GM18868 (cell line): ENCODE data around the gene C1QTNF9.
A peak's percentile ranks its signal among the peaks of the same experiment; 100 is the strongest.
"Not testable (repeated sequence)": the region's sequence is repeated elsewhere in the genome, so short reads cannot be mapped to it uniquely, and the experiment has no call there.

Experiments
- ATAC-seq: cut with Tn5 transposase; IDR thresholded peaks from one replicate; pipeline ENCODE4 v1.9.1; 2021; ENCODE audit warnings: mild to moderate bottlenecking, moderate library complexity; ENCODE audit not compliant: unreplicated experiment

The C1QTNF9 gene

GRCh38 chr13:24309300-24309699, at the start of gene C1QTNF9:
C1QTNF9 (plus strand) TSS chr13:24309580; CDS start chr13:24316004, 6,424 bp downstream.
- not testable (repeated sequence) for ATAC-seq

DNA sequence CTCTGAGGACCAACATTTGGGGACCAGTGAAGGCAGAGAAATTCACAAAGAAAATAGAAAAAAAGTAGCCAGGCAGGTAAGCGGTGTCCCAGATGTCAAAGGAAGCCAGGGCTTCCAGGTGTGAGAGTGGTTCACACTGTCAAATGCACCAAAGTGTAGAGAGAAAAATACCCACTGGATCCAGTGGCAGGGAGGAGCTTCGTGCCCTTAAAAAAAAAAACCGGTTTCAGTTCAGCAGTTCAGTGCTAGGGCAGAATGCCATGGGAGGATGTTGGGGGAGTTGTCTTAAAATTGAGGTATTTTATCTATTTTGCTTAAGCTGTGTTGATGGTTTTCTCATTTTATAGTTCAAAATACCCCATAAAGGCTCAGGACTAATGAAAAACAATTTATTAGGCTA, 47.8 kb upstream of the C1QTNF9 start:
- no peak for ATAC-seq

DNA sequence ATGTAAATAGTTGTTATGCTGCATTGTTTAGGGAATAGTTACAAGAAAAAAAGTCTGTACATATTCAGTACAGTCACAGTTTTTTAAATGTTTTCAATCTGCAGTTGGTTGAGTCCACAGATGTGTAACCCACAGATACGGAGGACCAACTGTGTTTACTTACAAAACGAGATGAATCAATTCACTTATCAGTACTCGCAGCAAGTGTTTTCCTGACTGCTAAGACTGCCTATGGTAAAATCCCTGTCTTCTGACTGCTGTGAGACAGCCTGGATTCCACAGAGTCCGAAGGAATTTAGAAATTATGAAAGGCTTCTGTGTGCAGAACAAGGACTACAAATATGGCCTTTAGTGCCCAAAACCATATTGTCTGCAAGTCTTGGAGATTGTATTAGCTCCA, 45.7 kb upstream of the C1QTNF9 start:
- ATAC-seq, result no peak

GRCh38 chr13:24264976-24265375, 44.4 kb upstream of the C1QTNF9 start:
- peak; percentile 81 for ATAC-seq

- ATAC-seq, result no peak
These were observed 43.9 kb upstream of the C1QTNF9 start for GRCh38 chr13:24265453-24265852.

DNA sequence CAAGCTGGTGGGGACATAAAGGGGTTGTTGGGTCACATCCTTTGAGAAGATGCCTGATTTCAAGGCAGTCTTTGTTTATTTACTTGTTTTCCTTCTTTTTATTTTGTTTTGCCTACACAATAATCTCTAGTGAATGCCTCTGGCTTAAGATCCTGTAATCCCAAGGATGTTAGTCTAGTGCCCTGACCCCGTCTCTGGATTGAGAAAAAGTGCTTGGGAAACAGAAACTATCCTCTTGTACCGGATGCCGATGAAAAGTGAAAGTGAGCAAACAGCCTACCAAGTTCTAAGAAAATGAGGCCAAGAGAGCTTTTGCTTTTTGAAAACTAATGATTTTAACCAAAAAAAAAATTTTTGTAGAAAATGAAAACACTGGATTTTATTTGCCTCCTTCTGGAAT, 42.1 kb upstream of the C1QTNF9 start:
- ATAC-seq, result no peak

GRCh38 chr13:24267801-24268200, 41.6 kb upstream of the C1QTNF9 start:
- no peak for ATAC-seq

DNA sequence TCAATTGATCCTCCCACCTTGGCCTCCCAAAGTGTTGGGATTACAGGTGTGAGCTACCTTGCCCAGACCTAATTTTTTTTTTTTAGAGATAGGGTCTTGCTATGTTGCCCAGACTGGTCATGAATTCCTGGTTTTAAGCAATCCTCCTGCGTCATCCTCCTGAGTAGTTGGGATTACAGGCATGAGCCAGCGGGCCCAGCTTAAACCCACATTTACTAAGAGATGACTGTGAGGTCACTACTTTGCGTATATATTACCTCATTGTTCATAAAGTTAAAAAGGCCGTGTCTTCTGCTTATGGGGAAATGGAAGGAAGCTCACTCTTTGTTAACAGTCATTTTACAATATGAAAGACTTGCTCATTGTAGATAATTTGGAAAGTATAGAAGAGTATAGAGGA, 39.6 kb upstream of the C1QTNF9 start:
- ATAC-seq, result no peak

- peak; percentile 51 for ATAC-seq
These were observed 38.7 kb upstream of the C1QTNF9 start for GRCh38 chr13:24270639-24271141.

DNA sequence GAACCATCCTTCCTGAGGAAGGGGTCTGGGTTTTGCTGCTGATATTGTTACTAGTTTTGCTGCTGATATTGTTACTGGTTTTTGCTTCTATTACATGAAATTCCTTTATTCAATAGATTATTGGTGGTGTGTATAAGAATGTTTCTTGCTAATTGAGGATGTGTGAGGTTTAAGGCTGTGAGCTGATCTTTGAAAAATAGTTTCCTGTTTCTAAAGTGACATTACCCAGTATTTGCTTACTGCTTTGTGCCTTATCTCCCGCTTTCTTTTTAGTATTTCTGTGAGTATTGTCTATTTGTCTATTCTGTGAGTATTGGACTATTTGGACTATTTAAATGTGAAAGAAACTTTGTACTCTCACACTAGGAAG, 38.2 kb upstream of the C1QTNF9 start:
- no peak for ATAC-seq

- ATAC-seq, result peak; percentile 47
These were observed 37.6 kb upstream of the C1QTNF9 start for GRCh38 chr13:24271601-24272451.

DNA sequence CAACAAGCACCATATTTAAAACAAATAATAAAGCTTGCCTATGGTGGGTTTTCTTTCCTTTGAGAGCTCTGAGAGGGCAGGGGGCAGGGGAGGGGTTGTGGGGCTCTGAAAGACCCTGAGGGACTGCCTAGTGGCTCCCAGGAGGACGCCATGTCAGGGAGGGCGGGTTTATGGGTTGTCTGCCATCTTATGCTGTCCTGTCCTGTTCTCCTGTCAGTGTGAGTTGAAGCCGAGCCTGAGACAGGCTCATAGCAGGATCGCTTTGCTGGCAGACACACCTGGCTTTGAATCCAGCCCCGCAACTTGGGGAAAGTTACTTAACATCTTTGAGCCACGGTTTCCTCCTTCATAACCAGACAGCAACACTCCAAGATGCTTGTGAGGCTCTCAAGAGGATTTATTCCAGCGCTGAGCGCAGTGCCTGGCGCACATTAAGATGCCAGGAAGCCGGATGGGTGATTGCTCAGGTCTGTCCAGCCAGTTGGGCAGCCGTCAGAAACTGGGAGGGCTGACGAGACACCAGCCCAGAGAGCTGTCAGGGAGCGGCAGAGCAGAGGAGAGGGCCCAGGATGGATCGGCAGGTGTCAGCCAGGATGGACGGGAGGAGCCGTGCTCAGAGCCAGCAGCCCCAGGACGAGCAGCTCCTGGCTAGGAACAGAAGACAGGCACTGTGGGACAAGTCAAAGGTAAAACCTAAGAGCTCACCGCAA, 36.8 kb upstream of the C1QTNF9 start:
- no peak for ATAC-seq

GRCh38 chr13:24273926-24274325, 35.5 kb upstream of the C1QTNF9 start:
- no peak for ATAC-seq

DNA sequence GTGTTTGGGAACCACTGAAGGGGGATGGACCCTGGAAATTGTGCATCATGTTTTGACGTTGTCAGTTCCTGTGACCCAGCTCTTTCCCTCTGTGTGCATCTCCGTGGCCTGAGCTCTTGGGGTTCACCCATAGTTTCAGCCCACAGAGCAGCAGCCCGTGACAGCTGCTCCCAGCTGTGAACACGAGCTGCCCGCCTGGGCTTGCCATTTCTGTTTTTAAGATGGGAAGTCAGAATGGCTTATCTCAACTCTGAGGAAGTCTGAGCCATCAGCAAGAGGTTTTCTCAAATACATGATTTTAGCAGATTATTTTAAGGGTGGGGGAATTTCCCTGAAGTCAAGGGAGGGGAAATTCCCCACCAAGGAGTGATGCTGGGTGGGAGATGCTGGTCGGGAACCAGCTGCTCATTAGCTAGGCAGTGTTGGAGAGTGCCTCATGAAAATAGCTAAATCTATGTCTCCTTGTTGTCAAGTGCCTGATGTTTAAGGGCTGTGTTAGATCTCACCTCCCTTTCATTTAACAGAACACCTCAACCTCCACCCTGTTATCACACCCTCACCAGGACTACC, 34.8 kb upstream of the C1QTNF9 start:
- ATAC-seq, result peak; percentile 66

DNA sequence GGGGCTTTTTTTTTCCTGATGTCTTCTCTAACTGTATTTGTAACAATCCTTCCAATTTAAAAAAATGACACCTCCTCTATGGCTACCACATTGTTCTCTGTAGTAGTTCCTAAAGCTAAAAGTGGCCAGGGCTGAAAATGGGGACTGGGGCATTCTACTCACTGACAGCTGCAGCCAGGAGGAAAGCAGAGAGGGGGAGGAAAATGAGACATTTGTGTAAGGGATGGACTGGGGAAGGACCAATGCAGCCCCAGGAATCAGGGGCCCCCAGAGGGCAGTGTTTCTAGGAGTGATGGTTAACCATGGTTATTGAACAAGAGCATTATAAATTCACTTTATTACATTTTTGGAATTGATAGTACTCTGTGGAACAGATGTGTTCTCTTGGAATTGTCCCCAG, 34.3 kb upstream of the C1QTNF9 start:
- ATAC-seq, result no peak

- peak; percentile 27 for ATAC-seq
These were observed 33.1 kb upstream of the C1QTNF9 start for GRCh38 chr13:24276306-24276705.

- no peak for ATAC-seq
These were observed 32.5 kb upstream of the C1QTNF9 start for GRCh38 chr13:24276861-24277260.

DNA sequence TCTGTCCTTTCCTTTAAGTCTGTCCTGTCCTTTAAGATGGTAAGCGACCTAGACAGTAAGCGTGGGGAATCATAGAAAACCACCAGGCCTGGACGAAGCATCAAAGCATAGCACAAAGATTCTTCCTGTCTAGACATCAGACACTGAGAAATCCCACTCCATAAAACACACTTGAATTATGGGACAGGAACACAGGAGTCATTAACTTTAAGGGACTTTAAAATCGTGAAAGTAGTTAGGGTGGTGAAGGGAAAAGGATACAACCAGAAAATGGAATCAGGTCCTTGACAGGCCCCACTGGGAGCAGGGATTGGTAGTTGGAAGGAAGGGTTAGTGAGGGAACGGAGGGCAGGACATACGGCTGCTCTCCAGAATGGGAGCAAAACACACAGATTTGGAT, 31.6 kb upstream of the C1QTNF9 start:
- no peak for ATAC-seq

DNA sequence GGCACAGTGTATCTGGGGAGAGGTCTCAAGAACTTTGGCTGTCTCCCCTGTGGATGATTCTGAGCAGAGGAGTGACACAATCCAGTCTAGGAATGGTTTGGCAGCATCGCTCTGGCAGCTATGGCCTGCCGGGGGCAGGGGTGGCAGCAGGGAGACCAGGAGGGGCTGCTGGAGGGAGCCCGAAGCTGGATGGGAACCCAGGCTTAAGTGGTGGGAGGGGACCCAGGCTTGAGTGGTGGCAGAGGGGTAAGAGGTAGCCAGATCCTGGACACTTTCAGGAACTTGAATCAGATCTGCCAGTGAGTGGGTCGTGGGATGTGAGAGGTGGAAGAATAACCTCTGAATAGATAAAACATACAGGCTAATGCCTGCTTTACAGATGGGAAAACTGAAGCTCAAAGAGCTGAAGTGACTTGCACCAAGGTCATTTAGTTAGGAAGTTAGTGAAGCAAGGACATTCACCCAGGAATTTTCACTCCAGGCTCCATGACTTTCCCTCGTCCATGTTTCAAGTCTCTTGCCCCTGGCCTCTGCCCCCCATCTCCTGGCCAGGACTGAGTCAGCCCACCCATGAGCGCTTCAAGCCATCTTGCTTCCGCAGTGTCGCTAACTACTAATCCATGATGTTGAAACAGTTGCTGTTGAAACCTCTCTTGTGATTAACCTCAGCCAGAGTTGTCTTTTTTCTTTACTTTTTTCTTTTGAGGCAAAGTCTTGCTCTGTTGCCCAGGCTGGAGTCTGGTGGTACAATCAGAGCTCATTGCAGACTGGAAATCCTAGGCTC, 29.9 kb upstream of the C1QTNF9 start:
- ATAC-seq, result no peak

DNA sequence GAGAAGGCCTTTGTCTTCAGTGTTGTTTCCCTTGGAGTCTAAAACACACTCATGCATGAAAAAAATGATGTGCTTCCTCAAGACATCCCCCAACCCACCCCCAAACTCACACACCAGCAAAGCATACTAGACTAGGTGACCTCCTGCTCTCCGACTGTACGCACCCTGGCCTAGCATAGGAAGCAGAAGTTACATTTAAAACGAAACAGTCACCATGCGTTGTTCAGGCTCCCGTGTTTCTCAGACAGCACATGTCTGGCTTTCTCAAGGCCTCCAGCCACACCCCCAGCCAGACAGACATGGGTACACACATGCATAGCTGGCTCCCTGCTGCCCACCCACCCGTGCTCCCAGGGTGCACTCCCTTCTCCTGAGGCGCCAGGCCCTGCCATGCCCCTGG, 28.7 kb upstream of the C1QTNF9 start:
- peak; percentile 82 for ATAC-seq
